Heart left ventricle (tissue), 16 donors: ENCODE measurements around the gene FCRL5. TPM values are rescaled to one million over a fixed set of nuclear protein-coding genes. Genes with fewer than 3 reads are reported as not detected.
"Not testable (repeated sequence)": the region's sequence is repeated elsewhere in the genome, so short reads cannot be mapped to it uniquely, and the experiment has no call there.

Source experiments
- ATAC-seq, 4 donors: fragments of 200-7000 bp; cut with Tn5 transposase; one replicate each; pipeline ENCODE4 v1.9.1; 2020 to 2022; ENCODE audit warnings: moderate library complexity in 4 of 4, mild to moderate bottlenecking in 3 of 4, moderate number of reproducible peaks in 1 of 4
- DNase-seq, 5 donors: peaks; one replicate each; pipeline ENCODE4 v3.0.0-alpha.2; 2020
- H3K27ac ChIP-seq, 12 donors: fragments of 200-600 bp; sonication (generic) in 4 of 12; one replicate each; pipeline versions ENCODE4 v1.5.0 to v1.8.0; 2016 to 2022; ENCODE audit warnings: mild to moderate bottlenecking in 2 of 12
- H3K27me3 ChIP-seq, 9 donors: fragments of 200-600 bp; sonication (generic) in 2 of 9; one replicate each; pipeline versions ENCODE4 v1.5.1 to v1.8.0; 2016 to 2022; ENCODE audit warnings: mild to moderate bottlenecking in 3 of 9
- H3K36me3 ChIP-seq, 9 donors: fragments of 200-600 bp; sonication (generic) in 2 of 9; one replicate each; pipeline versions ENCODE4 v1.5.0 to v1.8.0; 2018 to 2022; ENCODE audit warnings: mild to moderate bottlenecking in 2 of 9
- H3K4me1 ChIP-seq, 12 donors: fragments of 200-600 bp; sonication (generic) in 4 of 12; one replicate each; pipeline versions ENCODE4 v1.5.0 to v1.8.0; 2016 to 2022; ENCODE audit warnings: mild to moderate bottlenecking in 3 of 12
- H3K4me3 ChIP-seq, 12 donors: fragments of 200-600 bp; sonication (generic) in 4 of 12; one replicate each; pipeline versions ENCODE4 v1.5.0 to v1.8.0; 2017 to 2022; ENCODE audit warnings: mild to moderate bottlenecking in 9 of 12, moderate library complexity in 4 of 12
- H3K9me3 ChIP-seq, 12 donors: fragments of 200-600 bp; sonication (generic) in 4 of 12; one replicate each; pipeline versions ENCODE4 v1.5.0 to v1.8.0; 2016 to 2022; ENCODE audit warnings: mild to moderate bottlenecking in 1 of 12
- CTCF ChIP-seq, 12 donors: fragments of 200-600 bp; sonication (generic) in 4 of 12; IDR thresholded peaks; one replicate each; pipeline versions ENCODE4 v1.5.0 to v1.8.0; 2018 to 2022; ENCODE audit warnings: antibody characterized with exemption in 12 of 12, mild to moderate bottlenecking in 5 of 12
- POLR2A ChIP-seq, 2 donors: fragments of 450-650 bp; IDR thresholded peaks; one replicate each; pipeline ENCODE4 v1.6.1; 2017; ENCODE audit warnings: antibody characterized with exemption in 2 of 2, mild to moderate bottlenecking in 2 of 2, moderate library complexity in 2 of 2
- WGBS, 4 donors: extraction: QIAGEN DNeasy Blood & Tissue Kit in 2 of 4; methylation state at CpG; one replicate each; pipeline versions ENCODE4 v1.1.5 to v1.1.7; 2013 to 2018; 5-methylcytosine and 5-hydroxymethylcytosine counted together
- intact Hi-C, 10 donors: fragments of 100-400 bp; cut with DNase I; formaldehyde crosslinking; loops; one replicate each; pipeline versions ENCODE4 v1.11.1 to v1.14.2; 2022
- polyA plus RNA-seq, 2 donors: library from polyadenylated mRNA; stranded (reverse); fragments of 200-250 nt; gene quantifications; one replicate each; pipeline ENCODE4 v1.2.3, GENCODE V29; 2013
- total RNA-seq, 9 donors: library from RNA; depleted of rRNA in 2 of 9; stranded (reverse); fragments of >200 nt in 2 of 9; fragmentation: NEBNext Ultra II Directional in 3 of 9; extraction: Animal tissue kit (Norgen Biotek cat#: 25700) in 3 of 9; gene quantifications; one replicate each; pipeline versions ENCODE4 v1.1.0 to v1.2.4, GENCODE V29; 2016 to 2023
- donor health status: ischemic (EF 13 %, LVEDD 7.1; RV severe dilation, severe dysfunction).
- donor health status: healthy with polysubstance abuse.
- donor health status: DM: no; HTN: yes; CAD: no.
- donor health status: DM: no; HTN: no; CAD: no.
- donor health status: ischemic (EF 25% LVEDD 6.9; RV normal size, moderate dysfunction).
- donor health status: ischemic (EF 25% LVEDD 5.7; RV mildly dilated, moderate dysfunction).
- donor health status: healthy.
- donor health status: DM: yes; HTN: yes; CAD: no.
- donor health status: ischemic (EF 35%, LVEDD 5.7; RV mildly dilated, moderate dysfunction).
- donor health status: nonischemic (EF 11% LVEDD 7.7; RV severe dilation, severe dysfunction).
- donor health status: DM: yes; HTN: yes; CAD: no.
- donor health status: PGD.
- donor health status: ischemic (EF 29% LVEDD 5.4; RV normal size, mild dysfunction).
- donor health status: nonischemic (EF 23%, LVEDD 6.1; RV moderate dilation, normal function).

The FCRL5 gene
- total and polyA plus RNA-seq, 11 donors, result 0.04 to 0.32 (median 0.08) TPM; not detected in 7

- WGBS, 4 donors, result 17 to 27% (median 23%) methylated on average over 9 to 14 of the region's 14 CpGs
- no peak overlapping the region for H3K4me3 ChIP-seq
- H3K27ac ChIP-seq, result no peak overlapping the region
- peaks cover 0 to 26% (median 3%) of the 10 kb centered on the region in 9 donors for H3K27me3 ChIP-seq
- H3K36me3 ChIP-seq, result no peaks in the 10 kb centered on the region
- H3K4me1 ChIP-seq, result no peaks in the 10 kb centered on the region
- DNase-seq (peak in 4 of 5 donors; percentile 27 to 41 (median 34)), ATAC-seq (peak in 3 of 4 donors; percentile 26 to 61 (median 31))
- TF ChIP-seq POLR2A (IDR thresholded peaks at IDR 0.05), result no peak
- TF ChIP-seq CTCF (IDR thresholded peaks at IDR 0.05), result peak; percentile 21 to 60 (median 48)
- intact Hi-C loops, result loop anchor here (2.0 to 10.0 kb wide), 8 partner anchors 118 to 403 kb away; partner anchors contain the start of gene ETV3L (in 2 of the 10)
- no peaks in the 10 kb centered on the region for H3K9me3 ChIP-seq
Observed at GRCh38 chr1:157490467-157491165, 61.7 kb downstream of the FCRL5 start.

GRCh38 chr1:157488156-157488555 is 64.2 kb downstream of the FCRL5 start:
- H3K9me3 ChIP-seq, result no peaks in the 10 kb centered on the region
- no peak overlapping the region for H3K4me3 ChIP-seq
- intact Hi-C loops, result loop anchor here in 9 of 10 donors (2.0 to 10.0 kb wide), 7 partner anchors 106 to 393 kb away; partner anchors contain the start of gene ETV3L (in 1 of the 9)
- ATAC-seq (no peak), DNase-seq (no peak)
- no peak overlapping the region for H3K27ac ChIP-seq
- peaks cover 0 to 14% (median 3%) of the 10 kb centered on the region in 9 donors for H3K27me3 ChIP-seq
- no peaks in the 10 kb centered on the region for H3K36me3 ChIP-seq
- H3K4me1 ChIP-seq, result no peaks in the 10 kb centered on the region
- TF ChIP-seq CTCF (IDR thresholded peaks at IDR 0.05) (no peak), POLR2A (IDR thresholded peaks at IDR 0.05) (no peak)
- WGBS, 4 donors, result 62 to 76% (median 65%) methylated on average over 2 of the region's 2 CpGs

GRCh38 chr1:157487504-157487903 is 64.8 kb downstream of the FCRL5 start:
- TF ChIP-seq CTCF (IDR thresholded peaks at IDR 0.05) (no peak), POLR2A (IDR thresholded peaks at IDR 0.05) (no peak)
- intact Hi-C loops, result loop anchor here in 8 of 10 donors (5.0 to 10.0 kb wide), 6 partner anchors 105 to 393 kb away; partner anchors contain the start of gene ETV3L (in 1 of the 8)
- no peak overlapping the region for H3K27ac ChIP-seq
- H3K9me3 ChIP-seq, result no peaks in the 10 kb centered on the region
- ATAC-seq (no peak), DNase-seq (no peak)
- 47 to 62% (median 54%) methylated on average over 1 of the region's 1 CpG for whole genome bisulfite sequencing, 4 donors
- H3K27me3 ChIP-seq, result peaks cover 0 to 10% (median 3%) of the 10 kb centered on the region in 9 donors
- H3K4me3 ChIP-seq, result no peak overlapping the region
- H3K4me1 ChIP-seq, result no peaks in the 10 kb centered on the region
- H3K36me3 ChIP-seq, result no peaks in the 10 kb centered on the region

- Histone ChIP-seq H3K27ac (no peak overlapping the region), H3K4me3 (no peak overlapping the region), H3K4me1 (no peaks in the 10 kb centered on the region), H3K36me3 (no peaks in the 10 kb centered on the region), H3K27me3 (peaks cover 0 to 7% (median 0%) of the 10 kb centered on the region in 9 donors), H3K9me3 (no peaks in the 10 kb centered on the region)
- TF ChIP-seq CTCF (IDR thresholded peaks at IDR 0.05) (no peak), POLR2A (IDR thresholded peaks at IDR 0.05) (no peak)
- WGBS, 4 donors, result 0 to 12% (median 10%) methylated on average over 2 of the region's 2 CpGs
- DNase-seq (no peak), ATAC-seq (no peak)
- intact Hi-C loops, result loop anchor here in 8 of 10 donors (5.0 to 10.0 kb wide), 6 partner anchors 105 to 392 kb away; partner anchors contain the start of gene ETV3L (in 1 of the 8)
Observed at GRCh38 chr1:157487096-157487495, 65.2 kb downstream of the FCRL5 start.

- not testable (repeated sequence) for H3K36me3 ChIP-seq, H3K4me3 ChIP-seq, ATAC-seq, H3K27me3 ChIP-seq, H3K4me1 ChIP-seq, H3K27ac ChIP-seq, DNase-seq, H3K9me3 ChIP-seq
- WGBS, 4 donors, result 74 to 88% (median 83%) methylated on average over 1 to 2 of the region's 2 CpGs
- intact Hi-C loops, result loop anchor here in 8 of 10 donors (5.0 to 10.0 kb wide), 6 partner anchors 104 to 392 kb away; partner anchors contain the start of gene ETV3L (in 1 of the 8)
Observed at GRCh38 chr1:157486400-157486799, 65.9 kb downstream of the FCRL5 start.
